K562 (cell line): Measurements from ENCODE around the gene WNK1. TPM values are rescaled to one million over a fixed set of nuclear protein-coding genes. Genes with fewer than 3 reads are reported as not detected.

Experiments used
- ETV5 ChIP-seq: sonication (generic); formaldehyde crosslinking; IDR thresholded peaks from 2 replicates; pipeline ENCODE4 v1.4.0; 2020; ENCODE audit warnings: low read depth, mild to moderate bottlenecking, missing genetic modification reagents
- HNRNPUL1 ChIP-seq: fragments of 200-400 bp; formaldehyde crosslinking; IDR thresholded peaks from 2 replicates; pipeline ENCODE4 v1.6.1; 2017; ENCODE audit warnings: low read length
- NFE2 ChIP-seq: IDR thresholded peaks from 2 replicates; pipeline ENCODE4 v1.6.1; 2014; ENCODE audit warnings: antibody characterized with exemption, low read depth
- SMARCC2 ChIP-seq: fragments of 450-650 bp; IDR thresholded peaks from 2 replicates; pipeline ENCODE4 v1.6.1; 2017; ENCODE audit warnings: antibody characterized with exemption, moderate library complexity, mild to moderate bottlenecking, low read depth
- ZBTB26 ChIP-seq: fragments of 450-650 bp; formaldehyde crosslinking; IDR thresholded peaks from 2 replicates; pipeline ENCODE4 v1.4.0; 2022; ENCODE audit warnings: missing genetic modification characterization
- ZNF407 ChIP-seq: fragments of 450-650 bp; IDR thresholded peaks from 2 replicates; pipeline ENCODE4 v1.6.1; 2016; ENCODE audit warnings: low read depth
- ZNF583 ChIP-seq: fragments of 250-450 bp; sonication (Bioruptor Pico); IDR thresholded peaks from 2 replicates; pipeline ENCODE4 v1.4.0; 2020
- ZNF764 ChIP-seq: fragments of 250-450 bp; sonication (Bioruptor Pico); IDR thresholded peaks from 2 replicates; pipeline ENCODE4 v1.4.0; 2020; ENCODE audit warnings: low read depth, mild to moderate bottlenecking, moderate library complexity
- ZNF780A ChIP-seq: fragments of 250-450 bp; sonication (Bioruptor Pico); IDR thresholded peaks from 2 replicates; pipeline ENCODE4 v1.5.0; 2021; ENCODE audit warnings: mild to moderate bottlenecking
- polyA plus RNA-seq, 8 experiments: library from polyadenylated mRNA; depleted of rRNA in 4 of 8; stranded (reverse) in 5 of 8; unstranded in 3 of 8; fragments of >200 nt; fragmentation: Nextera tagmentation in 2 of 8; fragmentation: Illumina TruSeq in 1 of 8; extraction: Ambion mirVana in 2 of 8; extraction: Trizol in 1 of 8; gene quantifications; 2 replicates each; pipeline versions ENCODE4 v1.2.1 to v1.2.3, GENCODE V29; 2011 to 2014; ENCODE audit warnings: inconsistent platforms in 1 of 8, missing spikeins in 1 of 8
- total RNA-seq, 7 experiments: library from RNA; depleted of rRNA in 6 of 7; stranded (reverse); fragments of >200 nt in 6 of 7; fragmentation: Illumina TruSeq in 2 of 7; extraction: Trizol in 2 of 7; gene quantifications; 2 replicates each; pipeline versions ENCODE4 v1.2.1 to v1.2.3, GENCODE V29; 2011 to 2021; ENCODE audit warnings: low replicate concordance in 1 of 7

The WNK1 gene
- total and polyA plus RNA-seq, 9 of the 15 experiments (the other 6 are each of a cell fraction or from before 2014, with no cell fraction given), result 4.3 to 73.9 (median 31.0) TPM

- TF ChIP-seq ZBTB26 (no peak), SMARCC2 (no peak), HNRNPUL1 (no peak), ZNF583 (CRISPR knock-in tag) (no peak), ZNF764 (CRISPR knock-in tag) (no peak), ZNF780A (CRISPR knock-in tag) (no peak), NFE2 (no peak), ZNF407 (no peak), ETV5 (CRISPR knock-in tag) (no peak; the same call in 1 of the 2 replicates)
These were observed 197.2 kb downstream of the WNK1 start, which contains the start of gene RAD52 (continued) for GRCh38 chr12:949453-950191.
